ENCODE measurements around the gene PLEKHG4B. TPM values are rescaled to one million over a fixed set of nuclear protein-coding genes. Genes with fewer than 3 reads are reported as not detected.

The PLEKHG4B gene
- polyA plus RNA-seq, 1 of the 3 experiments (the other 2 are of a cell fraction), result 0.18 TPM

DNA sequence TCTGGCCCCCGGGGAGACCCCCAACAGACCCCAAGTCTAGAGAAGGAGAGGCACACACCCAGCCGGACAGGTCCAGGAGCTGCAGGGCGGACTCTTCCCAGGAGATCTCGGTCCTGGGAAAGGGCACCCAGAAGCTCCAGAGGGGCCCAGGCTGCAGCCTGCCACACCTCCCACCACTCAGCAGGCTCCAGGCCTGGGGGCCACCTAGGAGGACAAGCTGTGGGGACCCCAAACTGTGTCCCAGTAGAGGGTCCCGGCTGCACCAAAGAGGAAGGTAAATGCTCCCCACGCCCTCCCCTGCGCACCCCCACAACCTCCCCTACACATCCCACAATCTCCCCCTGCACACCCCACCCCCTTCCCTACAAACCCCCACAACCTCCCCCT, 48.5 kb downstream of the PLEKHG4B start:
- no peak for TF ChIP-seq RCOR1 (IDR thresholded peaks at IDR 0.05; ENCODE audit: low read length)
- TF ChIP-seq FOXM1 (IDR thresholded peaks at IDR 0.05; ENCODE audit: low read depth), result no peak
- TF ChIP-seq JUND (IDR thresholded peaks at IDR 0.05), result no peak
- TF ChIP-seq FOSL2 (IDR thresholded peaks at IDR 0.05; ENCODE audit: borderline replicate concordance, low read depth), result no peak
- TF ChIP-seq RFX5 (IDR thresholded peaks at IDR 0.05; ENCODE audit: low read length), result no peak
- TF ChIP-seq YY1 (IDR thresholded peaks at IDR 0.05; ENCODE audit: low read depth), result no peak
- TF ChIP-seq RAD21 (IDR thresholded peaks at IDR 0.05; ENCODE audit: low read length), result no peak
- TF ChIP-seq, protein P1, sequence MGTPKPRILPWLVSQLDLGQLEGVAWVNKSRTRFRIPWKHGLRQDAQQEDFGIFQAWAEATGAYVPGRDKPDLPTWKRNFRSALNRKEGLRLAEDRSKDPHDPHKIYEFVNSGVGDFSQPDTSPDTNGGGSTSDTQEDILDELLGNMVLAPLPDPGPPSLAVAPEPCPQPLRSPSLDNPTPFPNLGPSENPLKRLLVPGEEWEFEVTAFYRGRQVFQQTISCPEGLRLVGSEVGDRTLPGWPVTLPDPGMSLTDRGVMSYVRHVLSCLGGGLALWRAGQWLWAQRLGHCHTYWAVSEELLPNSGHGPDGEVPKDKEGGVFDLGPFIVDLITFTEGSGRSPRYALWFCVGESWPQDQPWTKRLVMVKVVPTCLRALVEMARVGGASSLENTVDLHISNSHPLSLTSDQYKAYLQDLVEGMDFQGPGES (IDR thresholded peaks at IDR 0.05; ENCODE audit: low read depth, low read length), result no peak
- TF ChIP-seq MEF2A (IDR thresholded peaks at IDR 0.05; ENCODE audit: borderline replicate concordance, low read depth), result no peak
- TF ChIP-seq, protein P2, sequence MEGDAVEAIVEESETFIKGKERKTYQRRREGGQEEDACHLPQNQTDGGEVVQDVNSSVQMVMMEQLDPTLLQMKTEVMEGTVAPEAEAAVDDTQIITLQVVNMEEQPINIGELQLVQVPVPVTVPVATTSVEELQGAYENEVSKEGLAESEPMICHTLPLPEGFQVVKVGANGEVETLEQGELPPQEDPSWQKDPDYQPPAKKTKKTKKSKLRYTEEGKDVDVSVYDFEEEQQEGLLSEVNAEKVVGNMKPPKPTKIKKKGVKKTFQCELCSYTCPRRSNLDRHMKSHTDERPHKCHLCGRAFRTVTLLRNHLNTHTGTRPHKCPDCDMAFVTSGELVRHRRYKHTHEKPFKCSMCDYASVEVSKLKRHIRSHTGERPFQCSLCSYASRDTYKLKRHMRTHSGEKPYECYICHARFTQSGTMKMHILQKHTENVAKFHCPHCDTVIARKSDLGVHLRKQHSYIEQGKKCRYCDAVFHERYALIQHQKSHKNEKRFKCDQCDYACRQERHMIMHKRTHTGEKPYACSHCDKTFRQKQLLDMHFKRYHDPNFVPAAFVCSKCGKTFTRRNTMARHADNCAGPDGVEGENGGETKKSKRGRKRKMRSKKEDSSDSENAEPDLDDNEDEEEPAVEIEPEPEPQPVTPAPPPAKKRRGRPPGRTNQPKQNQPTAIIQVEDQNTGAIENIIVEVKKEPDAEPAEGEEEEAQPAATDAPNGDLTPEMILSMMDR (IDR thresholded peaks at IDR 0.05), result no peak
- TF ChIP-seq, protein P3, sequence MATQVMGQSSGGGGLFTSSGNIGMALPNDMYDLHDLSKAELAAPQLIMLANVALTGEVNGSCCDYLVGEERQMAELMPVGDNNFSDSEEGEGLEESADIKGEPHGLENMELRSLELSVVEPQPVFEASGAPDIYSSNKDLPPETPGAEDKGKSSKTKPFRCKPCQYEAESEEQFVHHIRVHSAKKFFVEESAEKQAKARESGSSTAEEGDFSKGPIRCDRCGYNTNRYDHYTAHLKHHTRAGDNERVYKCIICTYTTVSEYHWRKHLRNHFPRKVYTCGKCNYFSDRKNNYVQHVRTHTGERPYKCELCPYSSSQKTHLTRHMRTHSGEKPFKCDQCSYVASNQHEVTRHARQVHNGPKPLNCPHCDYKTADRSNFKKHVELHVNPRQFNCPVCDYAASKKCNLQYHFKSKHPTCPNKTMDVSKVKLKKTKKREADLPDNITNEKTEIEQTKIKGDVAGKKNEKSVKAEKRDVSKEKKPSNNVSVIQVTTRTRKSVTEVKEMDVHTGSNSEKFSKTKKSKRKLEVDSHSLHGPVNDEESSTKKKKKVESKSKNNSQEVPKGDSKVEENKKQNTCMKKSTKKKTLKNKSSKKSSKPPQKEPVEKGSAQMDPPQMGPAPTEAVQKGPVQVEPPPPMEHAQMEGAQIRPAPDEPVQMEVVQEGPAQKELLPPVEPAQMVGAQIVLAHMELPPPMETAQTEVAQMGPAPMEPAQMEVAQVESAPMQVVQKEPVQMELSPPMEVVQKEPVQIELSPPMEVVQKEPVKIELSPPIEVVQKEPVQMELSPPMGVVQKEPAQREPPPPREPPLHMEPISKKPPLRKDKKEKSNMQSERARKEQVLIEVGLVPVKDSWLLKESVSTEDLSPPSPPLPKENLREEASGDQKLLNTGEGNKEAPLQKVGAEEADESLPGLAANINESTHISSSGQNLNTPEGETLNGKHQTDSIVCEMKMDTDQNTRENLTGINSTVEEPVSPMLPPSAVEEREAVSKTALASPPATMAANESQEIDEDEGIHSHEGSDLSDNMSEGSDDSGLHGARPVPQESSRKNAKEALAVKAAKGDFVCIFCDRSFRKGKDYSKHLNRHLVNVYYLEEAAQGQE (IDR thresholded peaks at IDR 0.05; ENCODE audit: low read depth, low read length), result no peak
- no peak for TF ChIP-seq RXRA (IDR thresholded peaks at IDR 0.05; ENCODE audit: borderline replicate concordance, low read depth)
- TF ChIP-seq, protein P4, sequence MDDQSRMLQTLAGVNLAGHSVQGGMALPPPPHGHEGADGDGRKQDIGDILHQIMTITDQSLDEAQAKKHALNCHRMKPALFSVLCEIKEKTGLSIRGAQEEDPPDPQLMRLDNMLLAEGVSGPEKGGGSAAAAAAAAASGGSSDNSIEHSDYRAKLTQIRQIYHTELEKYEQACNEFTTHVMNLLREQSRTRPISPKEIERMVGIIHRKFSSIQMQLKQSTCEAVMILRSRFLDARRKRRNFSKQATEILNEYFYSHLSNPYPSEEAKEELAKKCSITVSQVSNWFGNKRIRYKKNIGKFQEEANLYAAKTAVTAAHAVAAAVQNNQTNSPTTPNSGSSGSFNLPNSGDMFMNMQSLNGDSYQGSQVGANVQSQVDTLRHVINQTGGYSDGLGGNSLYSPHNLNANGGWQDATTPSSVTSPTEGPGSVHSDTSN (IDR thresholded peaks at IDR 0.05), result no peak
- no peak for TF ChIP-seq TAF1 (IDR thresholded peaks at IDR 0.05; ENCODE audit: borderline replicate concordance, low read depth, low read length)
- TF ChIP-seq GABPA (IDR thresholded peaks at IDR 0.05; ENCODE audit: low read depth), result no peak
- no peak for TF ChIP-seq SMC3 (IDR thresholded peaks at IDR 0.05; ENCODE audit: low read depth, low read length)
- TF ChIP-seq MXI1 (IDR thresholded peaks at IDR 0.05; ENCODE audit: low read depth, low read length), result no peak
- no peak for TF ChIP-seq EP300 (IDR thresholded peaks at IDR 0.05; ENCODE audit: borderline replicate concordance in 1 of 2, low read depth in 1 of 2, low read length in 1 of 2)
- TF ChIP-seq POLR2AphosphoS5 (IDR thresholded peaks at IDR 0.05; ENCODE audit: low read depth, low read length), result no peak
- Histone ChIP-seq H3K4me3 (ENCODE audit: low read depth in 2 of 2, low read length in 1 of 2) (no peak overlapping the region), H4K20me1 (ENCODE audit: insufficient read depth) (no peaks in the 10 kb centered on the region), H3K79me2 (ENCODE audit: insufficient read depth) (no peaks in the 10 kb centered on the region), H3K9ac (no peak overlapping the region), H3K9me2 (no peaks in the 10 kb centered on the region), H3F3A (replicated peaks; ENCODE audit: insufficient read depth) (no peaks in the 10 kb centered on the region), H3K4me1 (ENCODE audit: control insufficient read depth in 1 of 2, insufficient read depth in 2 of 2, low read depth in 1 of 2, low read length in 1 of 2) (no peaks in the 10 kb centered on the region), H3K27me3 (ENCODE audit: insufficient read depth) (no peaks in the 10 kb centered on the region), H3K9me3 (no peaks in the 10 kb centered on the region), H3K27ac (ENCODE audit: low read depth in 2 of 2, low read length in 1 of 2) (no peak overlapping the region), H2AFZ (ENCODE audit: low read depth) (no peak overlapping the region), H3K36me3 (replicated peaks in 1 of 2; ENCODE audit: control insufficient read depth in 1 of 2, insufficient read depth in 2 of 2, low read length in 1 of 2) (no peaks in the 10 kb centered on the region), H3K4me2 (no peak overlapping the region)
- ChIA-PET POLR2A (no interaction called here), CTCF (interaction anchor here (0.7 kb wide), 1 partner anchor 17 kb away, joined by 3 read pairs; no protein-coding TSS in a partner anchor)
- no peak for DNase-seq
- 96% methylated on average over 3 of the region's 7 CpGs for WGBS (ENCODE audit: low lambda C conversion rate)

Measured in SK-N-SH (cell line).